Endothelial cell (in vitro differentiated cells): ENCODE results near the gene VTI1B. TPM values are rescaled to one million over a fixed set of nuclear protein-coding genes. Genes with fewer than 3 reads are reported as not detected.

ENCODE experiments used
- DNase-seq: peaks from one replicate; pipeline ENCODE4 v3.0.0; 2021; ENCODE audit warnings: low spot score
- H3K27ac Mint-ChIP-seq: one replicate; pipeline ENCODE4 v1.8.0; 2021; ENCODE audit warnings: mixed read lengths, inconsistent platforms; ENCODE audit not compliant: unreplicated experiment
- H3K27me3 Mint-ChIP-seq: one replicate; pipeline ENCODE4 v1.8.0; 2021; ENCODE audit warnings: mild to moderate bottlenecking, moderate library complexity, mixed read lengths, inconsistent platforms; ENCODE audit not compliant: unreplicated experiment
- H3K36me3 Mint-ChIP-seq: one replicate; pipeline ENCODE4 v1.8.0; 2021; ENCODE audit warnings: mild to moderate bottlenecking, low read depth, mixed read lengths, inconsistent platforms; ENCODE audit not compliant: unreplicated experiment
- H3K4me1 Mint-ChIP-seq: one replicate; pipeline ENCODE4 v1.8.0; 2021; ENCODE audit warnings: mild to moderate bottlenecking, mixed read lengths, inconsistent platforms; ENCODE audit not compliant: unreplicated experiment
- H3K4me3 Mint-ChIP-seq: one replicate; pipeline ENCODE4 v1.8.0; 2021; ENCODE audit warnings: mild to moderate bottlenecking, mixed read lengths, inconsistent platforms; ENCODE audit not compliant: unreplicated experiment
- H3K9me3 Mint-ChIP-seq: one replicate; pipeline ENCODE4 v1.8.0; 2021; ENCODE audit warnings: mixed read lengths, inconsistent platforms; ENCODE audit not compliant: unreplicated experiment
- CTCF ChIP-seq: fragments of 200-600 bp; sonication (generic); IDR thresholded peaks from one replicate; pipeline ENCODE4 v1.5.0; 2021; ENCODE audit warnings: antibody characterized with exemption; ENCODE audit not compliant: unreplicated experiment
- total RNA-seq: library from RNA; stranded (reverse); fragmentation: NEBNext Ultra II Directional; extraction: Animal tissue kit (Norgen Biotek cat#: 25700); gene quantifications from one replicate; pipeline ENCODE4 v1.2.1, GENCODE V29; 2021; ENCODE audit not compliant: unreplicated experiment

VTI1B gene
- total RNA-seq, 1 donor from 2014 or later, result 87.9 TPM

- TF ChIP-seq CTCF, result no peak
- H3K4me3 Mint-ChIP-seq, result no peak overlapping the region
- peaks cover 5% of the 10 kb centered on the region for H3K4me1 Mint-ChIP-seq
- no peak overlapping the region for H3K27ac Mint-ChIP-seq
- H3K27me3 Mint-ChIP-seq, result no peaks in the 10 kb centered on the region
- peaks cover 14% of the 10 kb centered on the region for H3K36me3 Mint-ChIP-seq
- no peaks in the 10 kb centered on the region for H3K9me3 Mint-ChIP-seq
- DNase-seq, result no peak
These were observed 5.7 kb upstream of the VTI1B start for GRCh38 chr14:67680121-67680602.

DNA sequence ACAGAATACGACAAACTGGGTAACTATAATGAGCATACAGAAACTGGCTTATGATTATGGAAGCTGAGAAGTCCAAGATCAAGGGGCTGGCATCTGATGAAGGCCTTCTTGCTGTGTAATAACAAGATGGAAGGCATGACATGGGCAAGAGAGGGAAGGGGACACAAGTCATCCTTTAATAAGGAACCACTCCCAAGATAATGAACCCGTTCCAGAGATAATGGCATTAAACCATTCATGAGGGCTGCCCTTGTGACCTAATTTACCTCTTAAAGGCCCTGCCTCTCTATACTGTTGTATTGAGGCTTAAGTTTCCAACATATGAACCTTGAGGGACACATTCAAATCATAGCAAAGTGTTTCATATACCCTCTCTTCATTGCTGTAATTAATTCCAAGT lies 4.6 kb upstream of the VTI1B start:
- peaks cover 10% of the 10 kb centered on the region for H3K36me3 Mint-ChIP-seq
- no peaks in the 10 kb centered on the region for H3K27me3 Mint-ChIP-seq
- no peak overlapping the region for H3K4me3 Mint-ChIP-seq
- H3K4me1 Mint-ChIP-seq, result peaks cover 5% of the 10 kb centered on the region
- no peak overlapping the region for H3K27ac Mint-ChIP-seq
- H3K9me3 Mint-ChIP-seq, result no peaks in the 10 kb centered on the region
- DNase-seq, result no peak
- TF ChIP-seq CTCF, result no peak

GRCh38 chr14:67675219-67675582 lies 769 bp upstream of the VTI1B start:
- H3K36me3 Mint-ChIP-seq, result peaks cover 6% of the 10 kb centered on the region
- no peak for DNase-seq
- H3K27me3 Mint-ChIP-seq, result no peaks in the 10 kb centered on the region
- H3K4me1 Mint-ChIP-seq, result peaks cover 17% of the 10 kb centered on the region
- peak overlapping the region; percentile 96 for H3K4me3 Mint-ChIP-seq
- TF ChIP-seq CTCF, result no peak
- H3K27ac Mint-ChIP-seq, result peak overlapping the region; percentile 88
- no peaks in the 10 kb centered on the region for H3K9me3 Mint-ChIP-seq

DNA sequence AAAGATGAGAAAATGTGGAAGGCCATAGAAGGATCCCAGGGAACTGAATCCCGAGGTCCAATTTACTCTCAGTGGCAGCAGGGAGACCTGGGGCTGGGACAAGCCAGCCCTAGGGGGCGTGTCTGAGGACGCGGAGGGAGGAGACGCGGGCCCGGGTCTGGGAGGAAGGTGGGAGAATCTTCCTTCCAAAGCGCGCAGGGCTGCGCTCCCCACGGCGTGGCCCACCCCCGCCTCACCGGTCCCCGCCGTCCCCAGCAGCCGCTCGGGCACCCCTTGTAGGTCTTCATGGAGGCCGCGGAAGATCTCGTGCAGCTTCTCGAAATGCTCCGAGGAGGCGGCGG lies 323 bp downstream of the VTI1B start:
- no peaks in the 10 kb centered on the region for H3K27me3 Mint-ChIP-seq
- peaks cover 17% of the 10 kb centered on the region for H3K4me1 Mint-ChIP-seq
- no peak for TF ChIP-seq CTCF
- DNase-seq, result peak; percentile 77
- peaks cover 6% of the 10 kb centered on the region for H3K36me3 Mint-ChIP-seq
- peak overlapping the region; percentile 91 for H3K4me3 Mint-ChIP-seq
- H3K27ac Mint-ChIP-seq, result peak overlapping the region; percentile 77
- no peaks in the 10 kb centered on the region for H3K9me3 Mint-ChIP-seq

- Mint-ChIP-seq H3K4me1 (peaks cover 17% of the 10 kb centered on the region), H3K27ac (no peak overlapping the region), H3K27me3 (no peaks in the 10 kb centered on the region), H3K36me3 (peaks cover 6% of the 10 kb centered on the region), H3K9me3 (no peaks in the 10 kb centered on the region), H3K4me3 (peak overlapping the region; percentile 91)
- no peak for DNase-seq
- TF ChIP-seq CTCF, result no peak
These were observed 981 bp downstream of the VTI1B start for GRCh38 chr14:67673451-67673850.
